Stimulated activated CD4-positive, alpha-beta T cell treated with anti-CD3 and anti-CD28 coated beads, Interleukin-1b, Interleukin-23, amount 100 ng/mL, for 1 hour (primary cell): ENCODE measurements around the gene SUPT3H.

Experiments used
- DNase-seq, 2 donors: peaks; one replicate each; pipeline ENCODE4 v3.0.0-alpha.2; 2020; ENCODE audit warnings: low read depth in 2 of 2

Gene SUPT3H

GRCh38 chr6:44800171-44800783, 577.5 kb downstream of the SUPT3H start:
- no peak for DNase-seq

GRCh38 chr6:44797746-44798145, 580.0 kb downstream of the SUPT3H start:
- no peak for DNase-seq

- no peak for DNase-seq
These were observed 582.4 kb downstream of the SUPT3H start for GRCh38 chr6:44795326-44795725.

GRCh38 chr6:44789806-44790205, 587.9 kb downstream of the SUPT3H start:
- DNase-seq = no peak

GRCh38 chr6:44789061-44789460, 588.7 kb downstream of the SUPT3H start:
- DNase-seq = no peak

- DNase-seq = no peak
These were observed 589.2 kb downstream of the SUPT3H start for GRCh38 chr6:44788387-44788981.

GRCh38 chr6:44787254-44787834, 590.4 kb downstream of the SUPT3H start:
- no peak for DNase-seq

- DNase-seq = no peak
These were observed 592.6 kb downstream of the SUPT3H start for GRCh38 chr6:44785130-44785529.

- DNase-seq = no peak
These were observed 593.5 kb downstream of the SUPT3H start for GRCh38 chr6:44784195-44784594.

- DNase-seq = no peak
These were observed 594.8 kb downstream of the SUPT3H start for GRCh38 chr6:44782892-44783291.

GRCh38 chr6:44781912-44782597, 595.7 kb downstream of the SUPT3H start:
- no peak for DNase-seq

GRCh38 chr6:44780161-44780560, 597.6 kb downstream of the SUPT3H start:
- no peak for DNase-seq

GRCh38 chr6:44779130-44779826, 598.5 kb downstream of the SUPT3H start:
- DNase-seq = no peak
